ENCODE data around the gene CDKN2B.

Gene CDKN2B

DNA sequence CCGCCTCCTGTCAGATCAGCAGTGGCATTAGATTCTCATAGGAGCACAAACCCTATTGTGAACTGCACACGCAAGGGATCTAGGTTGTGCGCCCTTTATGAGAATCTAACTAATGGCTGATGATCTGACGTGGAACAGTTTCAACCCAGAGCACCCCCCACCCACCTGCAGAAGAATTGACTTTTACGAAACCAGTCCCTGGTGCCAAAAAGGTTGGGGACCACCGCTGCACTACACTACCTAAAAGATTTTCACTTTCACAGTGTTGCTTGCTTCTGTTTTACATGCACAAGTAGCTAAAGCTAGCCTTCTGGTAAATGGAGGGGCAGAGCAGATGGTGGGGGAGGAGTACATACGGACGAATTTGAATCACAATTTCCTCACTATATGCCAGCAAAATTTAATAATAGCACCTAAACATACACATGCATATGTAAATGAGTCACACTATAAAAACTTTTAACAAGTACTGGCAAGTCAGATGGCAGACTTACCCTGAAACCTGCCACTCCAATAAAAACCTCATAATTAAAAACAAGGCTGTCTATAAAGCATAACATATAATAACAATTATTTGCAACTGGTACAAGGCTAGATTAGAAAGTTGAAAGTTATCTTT lies 24.0 kb upstream of the CDKN2B start:
- DNase-seq (ENCODE audit: low spot score) = no peak

DNA sequence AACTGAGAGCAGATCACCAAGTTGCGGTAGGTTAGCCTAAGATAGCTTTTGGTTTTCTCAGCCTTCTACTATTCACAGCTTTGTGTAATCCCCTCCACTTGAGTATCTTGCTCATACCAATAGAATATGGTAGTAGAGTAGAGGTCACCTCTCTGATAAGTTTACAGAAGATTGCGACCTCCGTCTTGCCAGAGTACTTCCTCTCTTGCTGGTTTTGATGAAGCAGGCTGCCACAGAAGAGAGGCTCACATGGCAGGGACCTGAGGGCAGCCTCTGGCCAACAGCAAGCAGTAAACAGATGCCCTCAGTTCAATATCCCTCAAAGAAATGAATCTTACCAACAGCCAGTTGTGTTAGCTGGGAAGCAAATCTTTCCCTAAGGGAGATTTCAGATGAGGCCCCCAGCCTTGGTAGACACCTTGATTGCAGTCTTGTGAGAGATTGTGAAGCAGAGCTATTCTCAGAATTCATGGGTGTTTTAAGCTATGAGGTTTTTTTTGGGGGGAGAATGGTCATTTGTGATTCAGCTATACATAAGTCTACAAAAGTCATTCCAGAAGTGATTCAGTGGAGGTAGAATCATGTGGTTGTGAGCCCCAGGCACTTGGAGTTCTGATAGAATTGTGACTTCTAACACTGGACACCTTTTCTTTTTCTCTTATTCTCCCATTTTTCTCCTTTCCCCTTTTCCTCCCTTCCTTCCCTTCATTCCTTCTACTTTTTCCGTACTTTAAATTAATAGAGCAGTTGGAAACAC lies 22.7 kb upstream of the CDKN2B start:
- DNase-seq (ENCODE audit: low spot score) = no peak

DNA sequence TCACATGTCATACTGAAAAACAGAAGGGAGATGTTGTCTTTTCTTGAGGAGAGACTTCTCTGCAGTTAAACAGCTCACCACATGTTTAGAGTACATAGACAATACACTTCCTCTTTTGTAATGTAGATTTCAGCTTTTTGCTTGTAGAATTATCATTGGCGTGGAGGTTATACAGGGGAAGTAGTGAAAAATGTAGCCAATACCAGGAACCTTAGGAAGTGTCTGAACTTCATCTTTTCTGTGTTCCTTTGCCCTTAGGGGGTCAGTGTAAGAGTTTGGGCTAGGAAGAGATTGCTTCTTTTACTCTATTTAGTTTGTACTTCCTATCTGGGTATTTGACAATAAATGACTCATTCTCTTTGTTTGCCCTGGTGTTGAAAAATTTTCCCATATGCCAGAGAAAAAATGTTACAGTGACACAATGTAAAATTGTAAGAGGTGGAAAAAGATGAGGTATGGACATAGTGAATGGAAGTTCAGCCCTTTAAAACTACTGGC lies 21.0 kb upstream of the CDKN2B start:
- peak; percentile 23 for DNase-seq (ENCODE audit: low spot score)

DNA sequence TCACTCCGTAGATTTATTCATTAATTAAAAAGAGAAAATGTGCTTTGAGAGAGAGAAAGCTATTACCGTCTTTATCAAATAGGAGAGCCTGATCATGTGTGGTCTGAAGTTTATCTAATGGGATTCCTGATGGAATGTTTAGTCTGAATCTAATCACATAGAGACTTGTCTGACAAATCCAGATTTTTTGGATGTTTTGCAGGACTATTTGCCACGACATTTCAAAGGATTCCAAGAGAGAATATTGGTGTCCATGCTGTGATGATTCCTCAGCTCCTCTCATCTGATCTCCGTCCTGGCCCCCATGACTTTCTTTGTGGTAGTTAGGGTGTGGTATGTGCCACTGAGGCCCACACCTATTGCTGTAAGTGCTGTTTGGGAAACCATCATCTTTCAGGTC lies 20.1 kb upstream of the CDKN2B start:
- no peak for DNase-seq (ENCODE audit: low spot score)

DNA sequence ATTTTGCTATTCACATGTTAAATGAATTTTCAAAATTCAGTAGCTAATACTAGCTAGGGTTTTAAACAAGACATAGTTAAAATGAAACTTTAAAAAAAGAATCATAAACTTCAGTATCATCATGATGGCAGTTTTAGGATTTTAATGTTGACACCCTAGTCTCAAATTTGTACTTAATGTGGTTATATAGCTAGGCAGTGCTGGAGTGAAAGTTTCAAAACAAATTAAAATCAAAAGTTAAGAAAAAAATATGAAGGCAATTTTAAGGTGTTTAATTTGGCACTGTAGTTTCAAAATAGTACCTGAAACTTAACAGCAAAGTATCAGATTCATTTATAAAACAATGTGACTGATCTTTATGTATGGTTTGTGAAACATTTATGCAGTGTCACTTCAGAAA lies 19.3 kb upstream of the CDKN2B start:
- no peak for DNase-seq (ENCODE audit: low spot score)

DNA sequence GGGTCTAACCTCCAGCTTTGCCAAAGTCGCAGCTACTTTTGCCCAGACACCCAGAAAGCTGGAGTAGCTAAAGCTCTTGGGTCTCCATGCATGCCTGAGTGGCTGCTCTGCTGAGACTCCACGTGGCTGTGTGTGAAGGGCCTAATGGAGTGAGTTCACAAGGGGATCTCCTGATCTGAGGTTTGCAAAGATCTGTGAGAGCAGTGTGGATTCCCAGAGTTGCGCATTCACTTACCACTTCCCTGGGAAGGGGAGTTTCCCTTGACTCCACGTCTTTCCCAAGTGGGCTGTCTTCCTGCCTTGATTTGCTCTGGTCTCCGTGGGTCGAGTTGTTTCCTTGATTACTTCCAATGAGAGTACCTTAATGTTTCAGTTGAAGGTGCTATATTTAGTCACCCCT lies 17.6 kb upstream of the CDKN2B start:
- DNase-seq (ENCODE audit: low spot score) = no peak

DNA sequence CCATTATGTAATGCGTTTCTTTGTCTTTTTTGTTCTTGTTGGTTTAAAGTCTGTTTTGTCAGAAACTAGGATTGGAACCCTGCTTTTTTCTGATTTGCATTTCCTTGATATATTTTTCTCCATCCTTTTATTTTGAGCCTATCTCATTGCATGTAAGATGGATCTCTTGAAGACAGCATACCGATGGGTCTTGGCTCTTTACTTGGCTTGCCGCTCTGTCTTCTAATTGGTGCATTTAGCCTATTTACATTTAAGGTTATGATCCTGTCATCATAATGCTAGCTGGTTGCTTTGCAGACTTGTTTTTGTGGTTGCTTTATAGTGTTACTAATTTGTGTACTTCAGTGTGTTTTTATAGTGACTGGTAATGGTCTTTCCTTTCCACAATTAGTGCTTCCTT lies 13.3 kb upstream of the CDKN2B start:
- DNase-seq (ENCODE audit: low spot score) = no peak

DNA sequence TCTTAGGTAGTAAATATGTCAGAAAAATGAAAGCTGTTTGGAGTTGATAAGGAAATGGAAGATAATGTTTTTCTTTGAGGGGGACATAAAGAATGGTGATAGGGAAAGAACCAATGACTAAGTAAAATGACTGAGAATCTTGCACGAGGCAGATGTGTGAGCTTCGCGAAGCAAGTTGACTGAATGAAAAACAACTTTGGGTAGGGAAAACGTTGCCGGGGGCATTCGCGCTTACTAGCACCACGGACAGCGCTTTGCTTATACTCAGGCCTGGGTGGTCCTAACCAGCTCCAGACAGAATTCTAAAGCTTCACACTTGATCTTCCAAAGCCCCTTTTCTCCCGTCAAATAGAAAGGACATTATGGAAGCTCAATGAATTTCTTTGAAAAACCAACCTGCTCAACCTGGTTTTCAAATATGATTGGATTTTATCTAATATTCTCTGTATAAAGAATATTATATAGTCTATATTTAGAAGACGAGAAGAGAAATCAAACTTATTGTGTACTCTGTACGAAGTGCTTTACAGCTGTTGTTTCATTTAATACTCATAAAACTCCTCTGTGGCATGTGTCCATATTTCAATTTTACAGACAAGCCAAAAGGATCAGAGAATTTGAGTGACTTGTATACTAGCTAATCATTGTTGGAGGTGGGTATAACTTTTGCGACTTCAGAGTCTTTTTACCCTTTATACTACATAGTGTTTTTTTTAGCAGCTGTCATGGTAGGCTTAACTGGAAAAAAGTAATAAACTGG lies 1.9 kb upstream of the CDKN2B start:
- DNase-seq (ENCODE audit: low spot score) = no peak

DNA sequence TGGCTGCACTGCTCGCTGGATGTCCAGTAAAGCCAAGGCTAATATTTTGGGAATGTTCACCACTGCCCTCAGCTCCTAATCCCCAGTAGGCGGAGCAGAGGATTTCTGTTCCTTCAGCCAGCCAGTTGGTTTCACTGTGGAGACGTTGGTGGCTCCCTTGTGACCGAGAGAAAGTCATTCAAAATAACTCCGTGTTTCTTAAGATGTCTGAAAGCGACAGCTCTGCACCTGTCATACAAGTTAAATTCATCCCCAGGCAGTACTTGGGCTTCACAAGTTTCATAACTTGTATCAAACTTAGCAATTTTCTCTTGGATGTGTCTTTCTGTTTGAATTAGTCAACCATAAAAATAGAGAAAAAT lies 382 bp upstream of the CDKN2B start:
- DNase-seq (ENCODE audit: low spot score) = no peak

DNA sequence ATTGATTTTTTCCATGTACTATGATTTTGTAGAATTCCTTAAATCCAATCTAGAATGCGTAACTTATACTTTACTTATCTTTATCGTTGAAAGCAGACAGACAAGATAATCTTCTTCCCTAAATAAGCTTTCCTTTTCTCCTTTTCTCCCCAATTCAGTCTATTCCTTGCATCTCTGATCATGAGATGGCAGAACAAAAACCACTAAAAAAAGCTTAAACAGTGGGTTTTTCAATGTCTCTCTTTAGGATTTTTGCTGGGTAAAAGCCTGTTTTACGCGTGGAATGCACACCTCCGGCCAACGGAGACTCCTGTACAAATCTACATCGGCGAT lies 755 bp downstream of the CDKN2B start:
- no peak for DNase-seq (ENCODE audit: low spot score)

DNA sequence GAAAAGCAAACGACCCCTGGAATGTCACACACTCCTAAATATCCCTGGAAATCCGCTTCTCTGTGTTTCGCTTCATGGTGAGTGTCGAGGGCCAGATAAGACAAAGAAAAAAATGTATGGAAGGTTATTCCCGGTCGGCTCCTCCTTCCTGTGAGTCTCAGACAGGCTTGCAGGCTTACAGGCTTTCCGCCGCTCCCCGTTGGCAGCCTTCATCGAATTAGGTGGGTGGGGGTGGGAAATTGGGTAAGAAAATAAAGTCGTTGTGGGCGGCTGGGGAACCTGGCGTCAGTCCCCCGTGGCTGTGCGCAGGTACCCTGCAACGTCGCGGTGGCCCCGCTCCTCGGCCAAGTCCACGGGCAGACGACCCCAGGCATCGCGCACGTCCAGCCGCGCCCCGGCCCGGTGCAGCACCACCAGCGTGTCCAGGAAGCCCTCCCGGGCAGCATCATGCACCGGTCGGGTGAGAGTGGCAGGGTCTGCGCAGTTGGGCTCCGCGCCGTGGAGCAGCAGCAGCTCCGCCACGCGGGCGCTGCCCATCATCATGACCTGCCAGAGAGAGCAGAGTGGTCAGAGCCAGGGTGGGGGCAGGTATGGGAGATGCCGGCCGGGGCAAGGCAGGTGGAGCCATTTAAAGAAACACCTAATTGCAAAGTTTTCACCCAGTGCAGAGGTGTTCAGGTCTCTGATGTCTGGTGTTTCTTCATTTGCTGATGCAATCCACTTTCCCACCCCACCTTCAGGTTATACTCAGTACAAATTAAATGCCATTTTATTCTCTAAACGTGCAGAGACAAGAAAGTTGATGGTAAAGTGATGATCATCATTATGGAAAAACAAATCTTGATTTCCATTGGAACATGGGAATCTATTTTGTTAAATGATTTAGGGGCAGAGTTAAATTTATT lies 3.2 kb downstream of the CDKN2B start:
- DNase-seq (ENCODE audit: low spot score) = no peak

DNA sequence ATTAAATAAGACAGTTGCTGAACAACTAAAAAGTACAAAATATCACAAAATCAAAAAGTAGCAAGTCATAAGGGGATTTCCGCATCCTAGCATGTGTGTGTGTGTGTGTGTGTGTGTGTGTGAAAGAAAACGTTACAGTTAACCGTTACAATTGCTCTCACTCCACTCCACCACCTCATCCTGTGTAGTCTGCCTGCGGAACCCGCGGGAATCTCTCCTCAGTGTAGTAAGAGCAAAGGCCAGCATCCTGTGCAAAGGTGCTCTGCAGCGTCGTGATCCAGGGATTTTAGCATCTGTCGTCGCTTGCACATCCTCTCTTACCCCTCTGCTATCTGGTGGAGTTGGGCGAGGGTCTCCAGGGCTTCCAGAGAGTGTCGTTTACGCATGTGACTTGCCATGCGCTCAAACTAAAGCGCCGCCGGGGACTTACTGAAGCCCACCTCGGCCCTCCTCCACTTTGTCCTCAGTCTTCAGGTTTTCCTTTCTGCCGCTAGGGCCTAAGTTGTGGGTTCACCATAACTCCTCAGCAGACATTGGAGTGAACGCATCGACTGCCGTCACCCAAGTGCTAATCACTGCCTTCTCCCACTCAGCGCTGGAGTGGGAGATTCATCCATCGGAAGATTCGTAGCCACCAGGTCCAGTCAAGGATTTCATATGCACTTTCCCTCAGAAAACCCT lies 3.9 kb downstream of the CDKN2B start:
- DNase-seq (ENCODE audit: low spot score) = no peak

DNA sequence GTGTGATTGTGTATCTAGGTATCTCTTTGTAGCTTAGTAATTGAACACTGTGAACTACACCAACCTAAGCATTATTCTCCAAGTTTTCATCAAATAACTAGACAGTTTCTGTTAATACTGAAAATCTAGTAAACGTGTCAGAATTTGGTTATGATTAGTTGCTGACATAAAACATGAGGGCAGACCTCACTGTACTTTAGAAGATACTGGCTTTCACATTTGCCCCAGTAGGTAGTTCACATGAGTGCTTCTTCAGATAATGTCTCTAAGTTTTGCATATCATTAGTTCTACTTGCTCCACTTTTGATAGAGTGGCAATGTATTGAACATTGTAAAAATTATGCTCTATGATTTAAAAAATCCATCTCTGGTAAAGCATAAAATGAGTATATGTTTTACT lies 7.1 kb downstream of the CDKN2B start:
- no peak for DNase-seq (ENCODE audit: low spot score)

DNA sequence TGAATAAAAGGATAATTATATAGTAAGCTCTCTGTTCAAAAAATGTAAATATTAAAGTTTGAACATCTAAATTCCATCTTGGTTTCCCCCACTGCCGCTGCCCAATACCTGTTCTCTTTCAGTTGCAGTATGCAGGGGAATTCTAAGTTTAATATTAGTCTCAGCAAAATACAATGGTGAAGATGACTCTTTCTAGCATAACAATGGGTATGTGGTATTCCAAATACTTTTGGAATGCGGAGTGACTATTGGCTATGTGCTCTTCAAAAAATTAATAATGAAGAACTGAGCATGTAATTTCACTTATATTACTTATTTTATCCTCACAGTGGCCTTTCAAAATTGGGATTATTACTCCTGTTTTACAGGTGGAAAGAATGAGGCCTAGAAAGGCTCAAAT lies 11.1 kb downstream of the CDKN2B start:
- no peak for DNase-seq (ENCODE audit: low spot score)

DNA sequence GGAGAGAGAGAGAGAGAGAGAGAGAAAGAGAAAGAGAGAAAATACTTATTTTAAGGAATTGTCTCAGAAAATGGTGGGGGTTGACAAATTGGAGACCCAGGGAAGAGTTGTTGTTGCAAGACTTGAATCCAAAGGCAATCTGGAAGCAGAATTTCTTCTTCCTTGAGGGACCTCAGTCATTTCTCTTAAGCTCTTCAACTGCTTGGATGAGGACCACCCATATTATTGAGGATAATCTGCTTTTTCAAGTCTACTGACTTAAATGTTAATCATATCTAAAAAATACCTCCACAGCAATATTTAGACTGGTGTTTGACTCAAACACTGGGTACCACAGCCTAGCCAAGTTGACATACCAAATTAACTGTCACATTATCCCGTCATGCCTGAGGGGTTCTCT lies 11.6 kb downstream of the CDKN2B start:
- no peak for DNase-seq (ENCODE audit: low spot score)

DNA sequence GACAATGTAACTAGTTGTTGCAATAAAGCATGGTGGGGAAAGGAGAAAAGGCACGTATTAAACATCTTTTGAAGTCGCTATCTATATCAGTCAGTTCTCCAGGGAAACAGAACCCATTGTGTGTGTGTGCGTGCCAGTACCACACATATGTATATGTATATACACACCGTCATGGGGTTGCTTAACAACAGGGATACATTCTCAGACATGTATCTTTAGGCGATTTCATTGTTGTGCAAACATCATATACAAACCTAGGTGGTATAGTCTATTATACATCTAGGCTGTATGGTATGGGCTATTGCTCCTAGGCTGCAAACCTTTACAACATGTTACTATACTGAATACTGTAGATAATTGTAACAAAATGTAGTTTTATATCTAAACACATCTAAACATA lies 12.2 kb downstream of the CDKN2B start:
- DNase-seq (ENCODE audit: low spot score) = no peak

DNA sequence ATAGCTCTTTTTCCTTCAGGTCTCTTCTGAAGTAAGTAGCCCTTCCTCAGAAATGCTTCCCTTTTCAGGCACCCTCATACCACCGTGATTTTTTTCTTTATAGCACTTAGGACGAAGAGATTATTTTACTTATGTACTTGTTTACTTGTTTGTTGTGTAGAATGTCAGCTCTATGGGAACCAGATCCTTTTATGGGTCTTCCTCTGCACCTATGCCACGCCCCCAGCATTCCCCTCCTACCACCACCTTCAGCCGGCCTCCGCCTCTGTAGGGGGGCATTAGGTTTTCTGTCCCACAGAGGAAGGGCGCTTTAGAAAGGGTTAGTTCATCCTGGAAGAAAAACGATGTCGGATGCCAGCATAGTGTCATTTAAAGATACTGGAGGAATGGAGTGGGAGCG lies 12.7 kb downstream of the CDKN2B start:
- DNase-seq (ENCODE audit: low spot score) = no peak

DNA sequence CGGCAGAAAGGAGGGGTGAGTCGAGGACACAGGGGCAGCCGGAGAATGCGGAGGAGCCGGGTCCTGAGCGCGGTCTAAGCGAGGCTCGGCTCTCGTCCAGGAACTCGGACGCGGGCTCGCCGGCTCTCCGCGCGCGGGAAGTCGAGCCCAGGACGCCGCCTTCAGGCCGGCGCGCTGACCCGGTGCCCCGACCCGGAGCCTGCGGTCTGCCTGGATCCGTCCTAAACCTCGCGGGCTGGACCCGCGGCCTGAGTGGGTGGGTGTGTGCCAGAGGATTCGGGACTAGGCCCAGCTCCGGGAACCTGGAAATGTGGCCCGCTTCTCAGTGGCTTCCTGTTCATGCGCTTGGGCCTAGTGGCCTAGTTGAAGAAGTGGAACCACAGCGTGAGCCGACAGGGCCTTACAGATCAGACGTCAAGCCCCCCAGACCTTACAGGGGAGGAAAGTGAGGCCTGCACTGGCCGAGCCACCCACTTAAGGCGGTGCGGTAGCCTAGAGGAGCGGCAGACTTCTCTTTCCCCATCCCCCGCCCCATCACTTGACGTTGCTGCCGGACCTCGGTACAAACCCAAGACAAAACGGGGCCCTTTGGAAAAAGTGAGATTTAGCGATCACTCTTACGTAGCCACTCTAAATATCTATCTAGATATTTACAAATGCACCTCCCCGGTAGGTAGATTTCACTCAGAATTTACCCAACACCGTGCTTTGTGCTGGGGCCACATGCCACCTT lies 13.3 kb downstream of the CDKN2B start:
- DNase-seq (ENCODE audit: low spot score) = no peak

DNA sequence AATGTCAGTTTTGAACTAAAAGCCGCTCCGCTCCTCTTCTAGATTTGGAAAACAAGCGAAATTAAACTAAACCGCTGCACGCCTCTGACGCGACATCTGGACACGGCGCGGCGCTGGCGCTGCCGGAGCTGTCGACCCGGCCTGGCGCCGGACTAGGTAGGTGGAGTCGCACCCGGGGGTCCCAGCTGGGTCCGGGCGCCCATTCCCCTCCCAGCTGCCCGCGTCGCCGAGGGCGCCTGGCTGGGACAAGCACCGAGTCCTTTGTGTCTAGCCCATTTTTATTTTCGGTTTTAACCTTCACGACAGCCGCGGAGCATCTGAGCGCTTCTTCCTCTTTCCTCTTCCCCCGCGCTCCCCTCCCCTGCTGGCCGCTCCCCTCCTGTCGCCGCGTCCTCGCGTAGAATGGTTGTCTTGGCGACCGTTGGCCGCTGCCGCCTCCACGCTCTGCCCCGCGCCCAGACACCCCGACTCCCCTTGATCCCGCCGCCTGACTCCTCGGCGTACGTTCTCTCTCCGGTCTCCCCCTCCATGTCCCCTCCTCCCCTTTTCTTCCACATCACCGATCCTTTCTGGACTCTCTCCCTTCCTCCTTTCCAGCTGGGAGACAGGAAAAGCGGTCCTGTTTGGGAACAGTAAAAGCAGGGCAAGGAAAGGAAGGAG lies 14.0 kb downstream of the CDKN2B start:
- DNase-seq (ENCODE audit: low spot score) = peak; percentile 61

DNA sequence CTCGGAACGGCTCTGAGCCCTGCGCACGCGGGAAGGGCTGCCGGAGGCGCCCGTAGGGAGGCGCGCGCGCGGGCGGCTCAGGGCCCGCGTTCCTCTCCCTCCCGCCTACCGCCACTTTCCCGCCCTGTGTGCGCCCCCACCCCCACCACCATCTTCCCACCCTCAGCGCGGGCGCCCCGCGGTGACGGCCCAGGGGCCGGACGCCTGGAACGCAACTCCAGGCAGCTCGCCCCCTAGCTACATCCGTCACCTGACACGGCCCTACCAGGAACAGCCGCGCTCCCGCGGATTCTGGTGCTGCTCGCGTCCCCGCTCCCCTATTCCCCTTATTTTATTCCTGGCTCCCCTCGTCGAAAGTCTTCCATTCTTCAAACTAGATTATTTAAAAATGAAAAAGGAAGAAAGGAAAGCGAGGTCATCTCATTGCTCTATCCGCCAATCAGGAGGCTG lies 14.5 kb downstream of the CDKN2B start, which contains the start of gene CDKN2B-AS1:
Gene CDKN2B-AS1, plus strand, starts transcription at position 236 of the 450 bp plus-strand sequence.
- peak; percentile 51 for DNase-seq (ENCODE audit: low spot score)
